Pulmonary artery endothelial cell (primary cell): ENCODE data around the gene ARHGAP23. TPM values are rescaled to one million over a fixed set of nuclear protein-coding genes. Genes with fewer than 3 reads are reported as not detected.

Experiments used
- total RNA-seq: library from RNA; depleted of rRNA; stranded (reverse); fragments of >200 nt; gene quantifications from 2 replicates; pipeline ENCODE4 v1.2.3, GENCODE V29; 2014

ARHGAP23 gene
- total RNA-seq, 1 donor from 2014 or later: 44.8 TPM

Other genes with a start within 250 kb of the ARHGAP23 start
- gene TBC1D3, start 235.9 kb upstream of the ARHGAP23 start, total RNA-seq: not detected in 2 replicates
- 40.2 and 42.1 TPM in 2 replicates for gene MRPL45, start 131.3 kb upstream of the ARHGAP23 start, total RNA-seq
- not detected in 2 replicates for gene GPR179, start 84.5 kb upstream of the ARHGAP23 start, total RNA-seq
- 8.2 and 10.0 TPM in 2 replicates for gene SOCS7, start 76.6 kb upstream of the ARHGAP23 start, total RNA-seq
- gene SRCIN1, start 177.5 kb downstream of the ARHGAP23 start, total RNA-seq: 0.07 and 0.20 TPM in 2 replicates
- gene EPOP, start 246.5 kb downstream of the ARHGAP23 start, total RNA-seq: 2.6 and 4.2 TPM in 2 replicates